K562 (cell line): ENCODE measurements around the gene SYNGR1. TPM values are rescaled to one million over a fixed set of nuclear protein-coding genes. Genes with fewer than 3 reads are reported as not detected.

Experiments
- ATAC-seq: fragments of 200-7000 bp; cut with Tn5 transposase; 3 replicates; pipeline ENCODE4 v1.9.1; 2020; ENCODE audit warnings: moderate library complexity
- BruUV-seq: library from RNA; stranded (reverse); fragments of 400-500 nt; replicated peaks from 2 replicates; lab custom pipeline; 2021; lab: Mats Ljungman, UMichigan
- CTCF ChIA-PET: fragments of 300-600 bp; formaldehyde crosslinking; extraction: SDS; loops from one replicate; lab custom pipeline; 2021; ENCODE audit warnings: low intra/inter-chr PET ratio; lab: Yijun Ruan, JAX
- POLR2A ChIA-PET: fragments of 300-600, 350-650 bp; sonication (Branson Sonifier 250); formaldehyde crosslinking; extraction: SDS; loops from one replicate; lab custom pipeline; 2021; ENCODE audit warnings: antibody characterized with exemption, inconsistent platforms; lab: Yijun Ruan, JAX
- DNase-seq, 4 experiments: peaks; one replicate each; pipeline versions ENCODE4 v3.0.0 to v3.0.0-alpha.2; 2011 to 2018; ENCODE audit warnings: low spot score in 3 of 4, mixed read lengths in 3 of 4; ENCODE audit errors: extremely low read depth in 1 of 4
- FAIRE-seq: peaks from 2 replicates; lab custom pipeline; 2011; peaks lifted over from hg19 to GRCh38; lab: Jason Lieb, UNC
- H2AFZ ChIP-seq: 2 replicates; pipeline ENCODE4 v1.6.0; 2011; ENCODE audit warnings: low read depth, low read length, control low read depth, inconsistent platforms
- H3K27ac ChIP-seq: fragments of 200-600 bp; 3 replicates; pipeline ENCODE4 v1.8.0; 2011; ENCODE audit warnings: low read depth, mild to moderate bottlenecking, control low read depth, inconsistent platforms, low read length, moderate library complexity, mixed read lengths; ENCODE audit errors: extremely low read depth
- H3K27me3 ChIP-seq, 2 experiments: fragments of 300-600 bp in 1 of 2; 2 replicates in 1 of 2; 3 replicates in 1 of 2; pipeline versions ENCODE4 v1.6.0 to v1.8.0; 2011; ENCODE audit warnings: inconsistent platforms in 2 of 2, low read length in 2 of 2, mild to moderate bottlenecking in 1 of 2, mixed read lengths in 1 of 2, moderate library complexity in 1 of 2; ENCODE audit not compliant: control insufficient read depth in 2 of 2, insufficient read depth in 2 of 2
- H3K36me3 ChIP-seq: fragments of 300-600 bp; 3 replicates; pipeline ENCODE4 v1.8.0; 2011; ENCODE audit warnings: mild to moderate bottlenecking, low read length, inconsistent platforms; ENCODE audit not compliant: control insufficient read depth, insufficient read depth
- H3K4me1 ChIP-seq, 2 experiments: fragments of 200-600 bp in 1 of 2; replicated peaks in 1 of 2; 2 replicates in 1 of 2; 3 replicates in 1 of 2; pipeline versions ENCODE4 v1.5.1 to v1.8.0; 2011; ENCODE audit warnings: inconsistent platforms in 2 of 2, low read length in 2 of 2, mild to moderate bottlenecking in 1 of 2, mixed read lengths in 1 of 2, moderate library complexity in 1 of 2; ENCODE audit not compliant: control insufficient read depth in 2 of 2, insufficient read depth in 2 of 2
- H3K4me2 ChIP-seq: 2 replicates; pipeline ENCODE4 v1.6.1; 2011; ENCODE audit warnings: low read length, control low read depth, inconsistent platforms, mixed read lengths; ENCODE audit not compliant: insufficient read depth
- H3K4me3 ChIP-seq: fragments of 200-600 bp; sonication (generic), shearing (Covaris generic); 2 replicates; pipeline ENCODE4 v1.5.1; 2016; ENCODE audit warnings: control low read depth, inconsistent platforms
- H3K79me2 ChIP-seq: fragments of 200-600 bp; 3 replicates; pipeline ENCODE4 v1.8.0; 2011; ENCODE audit warnings: low read length, inconsistent platforms; ENCODE audit not compliant: control insufficient read depth, insufficient read depth
- H3K9ac ChIP-seq, 2 experiments: 2 replicates each; pipeline versions ENCODE4 v1.6.0 to v1.6.1; 2011; ENCODE audit warnings: low read depth in 2 of 2, low read length in 2 of 2, control low read depth in 1 of 2, inconsistent platforms in 1 of 2, mild to moderate bottlenecking in 1 of 2, mixed read lengths in 1 of 2; ENCODE audit not compliant: insufficient read depth in 1 of 2
- H3K9me1 ChIP-seq: one replicate; pipeline ENCODE4 v1.6.0; 2011; ENCODE audit warnings: inconsistent platforms, mild to moderate bottlenecking, low read length, moderate library complexity; ENCODE audit not compliant: control insufficient read depth, insufficient read depth
- H3K9me3 ChIP-seq: replicated peaks from 2 replicates; pipeline ENCODE4 v1.5.1; 2011; ENCODE audit warnings: low read depth, low read length, inconsistent platforms; ENCODE audit not compliant: control insufficient read depth, insufficient read depth
- H4K20me1 ChIP-seq: replicated peaks from 2 replicates; pipeline ENCODE4 v1.6.1; 2011; ENCODE audit warnings: low read length, inconsistent platforms, mixed read lengths; ENCODE audit not compliant: control insufficient read depth, insufficient read depth
- RBM39 ChIP-seq: fragments of 200-400 bp; formaldehyde crosslinking; optimal IDR thresholded peaks from 2 replicates; pipeline ENCODE3; 2018; ENCODE audit warnings: low read depth, low read length
- TCF7L2 ChIP-seq: fragments of 150-350 bp; IDR thresholded peaks from 2 replicates; pipeline ENCODE4 v1.6.1; 2016; ENCODE audit warnings: low read depth, mild to moderate bottlenecking, low read length, moderate library complexity
- ZNF561 ChIP-seq: fragments of 450-650 bp; formaldehyde crosslinking; conservative IDR thresholded peaks from 2 replicates; pipeline ENCODE4 v1.4.0; 2020; ENCODE audit warnings: mild to moderate bottlenecking, moderate library complexity
- WGBS: fragments of 100-300 bp; shearing (Covaris generic); methylation state at CpG from one replicate; pipeline ENCODE4 v1.1.6; 2016; ENCODE audit warnings: low coverage, mixed read lengths; ENCODE audit not compliant: insufficient coverage; ENCODE audit errors: missing lambda C conversion rate; 5-methylcytosine and 5-hydroxymethylcytosine counted together
- in situ Hi-C: fragments of 300-500 bp; cut with MboI; formaldehyde crosslinking; loops from 4 replicates; pipeline ENCODE4 v1.15.0; 2018; ENCODE audit warnings: inconsistent platforms, mixed read lengths
- intact Hi-C: fragments of 100-400 bp; cut with micrococcal nuclease; formaldehyde crosslinking; loops from 2 replicates; pipeline ENCODE4 v1.14.2; 2022
- polyA plus RNA-seq, 8 experiments: library from polyadenylated mRNA; depleted of rRNA in 4 of 8; stranded (reverse) in 5 of 8; unstranded in 3 of 8; fragments of >200 nt; fragmentation: Nextera tagmentation in 2 of 8; fragmentation: Illumina TruSeq in 1 of 8; extraction: Ambion mirVana in 2 of 8; extraction: Trizol in 1 of 8; gene quantifications; 2 replicates each; pipeline versions ENCODE4 v1.2.1 to v1.2.3, GENCODE V29; 2011 to 2014; ENCODE audit warnings: inconsistent platforms in 1 of 8, missing spikeins in 1 of 8
- total RNA-seq, 7 experiments: library from RNA; depleted of rRNA in 6 of 7; stranded (reverse); fragments of >200 nt in 6 of 7; fragmentation: Illumina TruSeq in 2 of 7; extraction: Trizol in 2 of 7; gene quantifications; 2 replicates each; pipeline versions ENCODE4 v1.2.1 to v1.2.3, GENCODE V29; 2011 to 2021; ENCODE audit warnings: low replicate concordance in 1 of 7

The SYNGR1 gene
- total and polyA plus RNA-seq, 9 of the 15 experiments (the other 6 are each of a cell fraction or from before 2014, with no cell fraction given) = 1.8 to 15.9 (median 5.5) TPM

DNA sequence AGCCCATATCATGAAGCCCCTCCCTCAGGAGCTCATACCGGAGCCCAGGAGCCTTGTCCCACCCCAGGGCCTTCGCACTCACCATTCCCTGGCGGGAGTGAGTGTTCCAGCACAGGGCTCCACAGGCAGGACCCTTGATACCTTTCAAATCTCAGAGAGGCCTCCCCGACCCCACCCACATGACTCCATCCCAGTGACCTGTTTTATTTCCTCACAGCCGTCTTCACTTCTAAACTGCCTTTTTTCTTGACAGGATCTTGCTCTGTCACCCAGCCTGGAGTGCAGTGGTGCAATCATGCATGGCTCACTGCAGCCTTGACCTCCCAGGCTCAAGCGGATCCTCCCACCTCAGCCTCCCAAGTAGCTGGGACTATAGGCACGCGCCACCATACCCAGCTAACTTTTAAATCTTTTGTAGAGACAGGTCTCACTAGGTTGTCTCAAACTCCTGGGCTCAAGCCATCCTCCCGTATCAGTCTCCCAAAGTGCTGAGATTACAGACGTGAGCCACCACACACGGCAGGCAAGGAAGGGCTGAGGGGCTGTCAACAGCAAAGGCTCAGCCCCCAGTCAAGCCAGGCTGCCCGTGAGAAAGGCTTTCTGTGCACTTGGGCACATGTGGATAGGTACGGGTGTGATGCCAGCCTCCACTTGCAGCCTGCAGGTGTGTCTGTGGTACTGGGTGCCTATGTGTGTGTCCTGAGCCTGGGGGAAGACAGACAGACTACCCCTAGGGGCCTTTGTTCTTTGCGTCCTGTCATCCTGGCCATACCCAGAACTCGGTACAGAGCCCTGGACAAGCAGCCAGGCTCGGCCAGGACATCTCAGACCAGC, 39.7 kb upstream of the SYNGR1 start:
- no peaks in the 10 kb centered on the region for H3K9me3 ChIP-seq

More for the DNA sequence above, 39.7 kb upstream of the SYNGR1 start:
- no TSS peak for BruUV-seq
- no peak overlapping the region for H3K9ac ChIP-seq
- no peak for FAIRE-seq
- peaks cover 10 to 51% of the 10 kb centered on the region in 2 experiments; a peak in 4 of 5 replicates for H3K4me1 ChIP-seq
- no peaks in the 10 kb centered on the region for H3K27me3 ChIP-seq
- H3K27ac ChIP-seq = no peak overlapping the region
- intact Hi-C loops (loop anchor here (10.0 kb wide), 1 partner anchor 65 kb away; the partner anchor contains the start of gene PDGFB), in situ Hi-C loops (loop anchor here (5.0 kb wide), 1 partner anchor 138 kb away; no protein-coding TSS in a partner anchor)
- ATAC-seq = no peak
- H3K36me3 ChIP-seq = peaks cover 34% of the 10 kb centered on the region
- H3K79me2 ChIP-seq = peaks cover 14% of the 10 kb centered on the region
- no peak overlapping the region for H2AFZ ChIP-seq
- 62% methylated on average over 11 of the region's 16 CpGs for WGBS
- no peak overlapping the region for H3K4me3 ChIP-seq
- TF ChIP-seq TCF7L2 = no peak
- no peak for TF ChIP-seq ZNF561
- peak; percentile 7 for TF ChIP-seq RBM39
- POLR2A ChIA-PET = interaction anchor here (0.6 to 3.1 kb wide), 19 partner anchors 10 to 213 kb away, joined by 3 to 27 read pairs (median 4); partner anchors contain the start of genes CBX7 and RPL3
- H4K20me1 ChIP-seq = peaks cover 38% of the 10 kb centered on the region
- DNase-seq = no peak
- no peak overlapping the region for H3K4me2 ChIP-seq
- H3K9me1 ChIP-seq = peaks cover 3% of the 10 kb centered on the region
- CTCF ChIA-PET = no interaction called here
